OCI-LY7 (cell line): ENCODE data around the gene UGP2. TPM values are rescaled to one million over a fixed set of nuclear protein-coding genes. Genes with fewer than 3 reads are reported as not detected.

Source experiments
- BruUV-seq: library from RNA; stranded (reverse); fragments of 400-500 nt; replicated peaks from 2 replicates; lab custom pipeline; 2021; lab: Mats Ljungman, UMichigan
- CTCF ChIA-PET: fragments of 300-600 bp; sonication (Branson Sonifier 250); formaldehyde crosslinking; loops from one replicate; lab custom pipeline; 2022; ENCODE audit warnings: antibody characterized with exemption; ENCODE audit not compliant: unreplicated experiment; lab: Charles Lee
- POLR2A ChIA-PET: fragments of 300-600 bp; sonication (Branson Sonifier 250); formaldehyde crosslinking; loops from one replicate; lab custom pipeline; 2022; ENCODE audit warnings: antibody characterized with exemption; lab: Charles Lee
- DNase-seq: peaks from one replicate; pipeline ENCODE4 v3.0.0-alpha.2; 2015; ENCODE audit warnings: low spot score
- H2AFZ ChIP-seq: fragments of 200-600 bp; sonication (generic), shearing (Covaris generic); 2 replicates; pipeline ENCODE4 v1.6.1; 2014; ENCODE audit warnings: mild to moderate bottlenecking, antibody characterized with exemption, low read length, moderate library complexity
- H3K27ac ChIP-seq: fragments of 200-600 bp; sonication (generic); 2 replicates; pipeline ENCODE4 v1.5.1; 2014; ENCODE audit warnings: mixed run types, low read depth, mild to moderate bottlenecking, moderate library complexity, low read length, inconsistent platforms; ENCODE audit not compliant: poor library complexity, severe bottlenecking
- H3K36me3 ChIP-seq: fragments of 200-600 bp; sonication (generic); 2 replicates; pipeline ENCODE4 v1.6.1; 2014; ENCODE audit warnings: mild to moderate bottlenecking, antibody characterized with exemption, low read length, moderate library complexity, mixed read lengths; ENCODE audit not compliant: insufficient read depth
- H3K4me1 ChIP-seq: fragments of 200-600 bp; sonication (generic); 2 replicates; pipeline ENCODE4 v1.5.1; 2014; ENCODE audit warnings: mild to moderate bottlenecking, low read length; ENCODE audit not compliant: insufficient read depth, poor library complexity, severe bottlenecking
- H3K4me2 ChIP-seq: fragments of 200-600 bp; sonication (generic); 2 replicates; pipeline ENCODE4 v1.6.1; 2014; ENCODE audit warnings: mild to moderate bottlenecking, low read length
- H3K4me3 ChIP-seq: fragments of 200-600 bp; sonication (generic); 2 replicates; pipeline ENCODE4 v1.5.1; 2014; ENCODE audit warnings: mild to moderate bottlenecking, low read depth, low read length; ENCODE audit not compliant: poor library complexity, severe bottlenecking
- H3K79me2 ChIP-seq: fragments of 200-600 bp; sonication (generic); 2 replicates; pipeline ENCODE4 v1.6.1; 2016; ENCODE audit warnings: low read depth, mild to moderate bottlenecking, low read length, moderate library complexity, mixed read lengths; ENCODE audit not compliant: insufficient read depth
- H3K9me2 ChIP-seq: fragments of 200-600 bp; sonication (generic); 2 replicates; pipeline ENCODE4 v1.6.1; 2016; ENCODE audit warnings: mild to moderate bottlenecking, low read length, mixed read lengths; ENCODE audit not compliant: insufficient read depth
- H3K9me3 ChIP-seq: fragments of 200-600 bp; sonication (generic); 2 replicates; pipeline ENCODE4 v1.6.1; 2014; ENCODE audit warnings: mild to moderate bottlenecking, mixed run types, low read length, mixed read lengths
- H4K20me1 ChIP-seq: fragments of 200-600 bp; sonication (generic); 2 replicates; pipeline ENCODE4 v1.6.1; 2014; ENCODE audit warnings: mild to moderate bottlenecking, antibody characterized with exemption, low read length, moderate library complexity, mixed read lengths; ENCODE audit not compliant: insufficient read depth
- EZH2phosphoT487 ChIP-seq: fragments of 200-600 bp; sonication (generic); IDR thresholded peaks from 2 replicates; pipeline ENCODE4 v1.6.1; 2018; ENCODE audit warnings: low read depth, borderline replicate concordance, mild to moderate bottlenecking, mixed run types, antibody characterized with exemption, low read length, moderate library complexity, mixed read lengths
- intact Hi-C: fragments of 100-400 bp; cut with micrococcal nuclease; formaldehyde crosslinking; loops from one replicate; pipeline ENCODE4 v1.10.0; 2022; ENCODE audit not compliant: unreplicated experiment
- total RNA-seq, 2 experiments: library from RNA; depleted of rRNA in 1 of 2; stranded (reverse); fragments of >200 nt in 1 of 2; shearing (Covaris generic) in 1 of 2; gene quantifications; 2 replicates each; pipeline ENCODE4 v1.2.3, GENCODE V29; 2014 to 2022
- TF ChIP-seq, protein P1 (sequence below): fragments of 200-600 bp; sonication (generic); conservative IDR thresholded peaks from 2 replicates; pipeline ENCODE4 v1.5.1; 2014; ENCODE audit warnings: mild to moderate bottlenecking, antibody characterized with exemption, low read length, moderate library complexity, mixed read lengths

Gene UGP2
- total RNA-seq, 2 experiments from 2014 or later = 53.7 to 71.4 TPM

- Histone ChIP-seq H3K4me2 (no peak overlapping the region), H2AFZ (no peak overlapping the region), H3K79me2 (no peaks in the 10 kb centered on the region), H3K9me3 (no peaks in the 10 kb centered on the region), H3K4me3 (no peak overlapping the region), H3K9me2 (no peaks in the 10 kb centered on the region), H3K36me3 (no peaks in the 10 kb centered on the region), H3K27ac (no peak overlapping the region), H4K20me1 (no peaks in the 10 kb centered on the region), H3K4me1 (peaks cover 27% of the 10 kb centered on the region)
- CTCF ChIA-PET = interaction anchor here (1.0 kb wide), 1 partner anchor 17 kb away, joined by 4 read pairs; no protein-coding TSS in a partner anchor
- POLR2A ChIA-PET = interaction anchor here (0.6 to 1.2 kb wide), 3 partner anchors 94 to 294 kb away, joined by 3 read pairs; no protein-coding TSS in a partner anchor
- no peak for DNase-seq
- no TSS peak for BruUV-seq
- no peak for TF ChIP-seq EZH2phosphoT487
- TF ChIP-seq, protein P1, sequence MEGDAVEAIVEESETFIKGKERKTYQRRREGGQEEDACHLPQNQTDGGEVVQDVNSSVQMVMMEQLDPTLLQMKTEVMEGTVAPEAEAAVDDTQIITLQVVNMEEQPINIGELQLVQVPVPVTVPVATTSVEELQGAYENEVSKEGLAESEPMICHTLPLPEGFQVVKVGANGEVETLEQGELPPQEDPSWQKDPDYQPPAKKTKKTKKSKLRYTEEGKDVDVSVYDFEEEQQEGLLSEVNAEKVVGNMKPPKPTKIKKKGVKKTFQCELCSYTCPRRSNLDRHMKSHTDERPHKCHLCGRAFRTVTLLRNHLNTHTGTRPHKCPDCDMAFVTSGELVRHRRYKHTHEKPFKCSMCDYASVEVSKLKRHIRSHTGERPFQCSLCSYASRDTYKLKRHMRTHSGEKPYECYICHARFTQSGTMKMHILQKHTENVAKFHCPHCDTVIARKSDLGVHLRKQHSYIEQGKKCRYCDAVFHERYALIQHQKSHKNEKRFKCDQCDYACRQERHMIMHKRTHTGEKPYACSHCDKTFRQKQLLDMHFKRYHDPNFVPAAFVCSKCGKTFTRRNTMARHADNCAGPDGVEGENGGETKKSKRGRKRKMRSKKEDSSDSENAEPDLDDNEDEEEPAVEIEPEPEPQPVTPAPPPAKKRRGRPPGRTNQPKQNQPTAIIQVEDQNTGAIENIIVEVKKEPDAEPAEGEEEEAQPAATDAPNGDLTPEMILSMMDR = no peak
- intact Hi-C loops = no loop called here
Observed at GRCh38 chr2:63814114-63814513, 27.6 kb upstream of the UGP2 start.

DNA sequence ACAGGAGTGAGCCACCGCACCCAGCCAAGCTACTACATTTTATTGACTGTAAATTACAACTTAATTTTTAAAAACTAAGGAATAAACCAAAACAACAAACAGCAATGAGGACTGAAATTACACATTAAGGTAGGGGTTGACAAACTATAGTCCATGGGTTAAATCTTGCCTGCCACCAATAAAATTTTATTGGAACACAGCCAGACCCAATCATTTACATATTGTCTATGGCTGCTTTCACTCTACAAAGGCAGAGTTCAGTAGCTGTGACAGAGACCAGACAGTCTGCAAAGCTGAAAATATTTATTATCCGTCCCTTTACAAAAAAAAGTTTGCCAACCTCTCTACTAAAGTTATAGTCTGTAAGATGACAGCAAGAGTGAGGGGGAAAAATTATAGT lies 24.3 kb upstream of the UGP2 start:
- ChIA-PET CTCF (no interaction called here), POLR2A (interaction anchor here (0.5 to 3.7 kb wide), 3 partner anchors 24 to 933 kb away, joined by 3 to 35 read pairs (median 4); partner anchors contain the start of gene UGP2)
- Histone ChIP-seq H3K9me3 (no peaks in the 10 kb centered on the region), H3K9me2 (no peaks in the 10 kb centered on the region), H3K27ac (peak overlapping the region; percentile 32), H3K79me2 (no peaks in the 10 kb centered on the region), H3K4me2 (peak overlapping the region; percentile 61), H3K4me1 (peaks cover 60% of the 10 kb centered on the region), H4K20me1 (no peaks in the 10 kb centered on the region), H3K36me3 (no peaks in the 10 kb centered on the region), H2AFZ (peak overlapping the region; percentile 82), H3K4me3 (no peak overlapping the region)
- DNase-seq = peak; percentile 33
- intact Hi-C loops = no loop called here
- no TSS peak for BruUV-seq
- TF ChIP-seq, protein P1 = no peak
- TF ChIP-seq EZH2phosphoT487 = no peak

DNA sequence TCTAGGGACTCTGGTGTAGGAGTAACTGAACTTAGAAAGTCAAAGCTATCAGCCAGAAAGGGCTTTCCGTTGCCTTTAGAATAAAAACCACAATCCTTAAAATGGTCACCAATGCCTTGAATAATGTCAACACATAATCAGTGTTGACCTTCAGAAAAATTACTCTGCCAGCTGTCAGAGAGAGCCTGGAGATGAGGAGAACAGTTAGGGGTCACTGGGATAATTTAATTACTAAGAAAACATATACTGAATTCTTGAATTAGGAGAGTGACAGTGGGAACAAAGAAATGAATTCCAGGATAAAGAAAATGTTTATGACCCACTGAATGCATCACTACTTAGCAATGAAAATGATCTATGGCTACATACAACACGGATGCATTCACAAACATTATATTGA lies 23.4 kb upstream of the UGP2 start:
- H3K79me2 ChIP-seq = no peaks in the 10 kb centered on the region
- peak overlapping the region; percentile 32 for H3K27ac ChIP-seq
- DNase-seq = no peak
- ChIA-PET CTCF (no interaction called here), POLR2A (interaction anchor here (1.1 to 3.7 kb wide), 2 partner anchors 23 to 230 kb away, joined by 5 to 35 read pairs; partner anchors contain the start of genes MDH1, UGP2 and WDPCP)
- no TSS peak for BruUV-seq
- no peaks in the 10 kb centered on the region for H3K36me3 ChIP-seq
- H2AFZ ChIP-seq = peak overlapping the region; percentile 82
- intact Hi-C loops = no loop called here
- H3K9me2 ChIP-seq = no peaks in the 10 kb centered on the region
- TF ChIP-seq, protein P1 = no peak
- TF ChIP-seq EZH2phosphoT487 = no peak
- H3K4me1 ChIP-seq = peaks cover 68% of the 10 kb centered on the region
- H3K4me3 ChIP-seq = no peak overlapping the region
- H4K20me1 ChIP-seq = no peaks in the 10 kb centered on the region
- no peaks in the 10 kb centered on the region for H3K9me3 ChIP-seq
- H3K4me2 ChIP-seq = peak overlapping the region; percentile 61
